GM12865 (cell line): ENCODE data around the gene PTGES2.

Experiments used
- DNase-seq: peaks from one replicate; pipeline ENCODE4 v3.0.0; 2010; ENCODE audit warnings: low read depth
- H3K4me3 ChIP-seq: 2 replicates; pipeline ENCODE4 v1.5.1; 2011; ENCODE audit warnings: mild to moderate bottlenecking, low read depth, low read length, control low read depth
- CTCF ChIP-seq: IDR thresholded peaks from 2 replicates; pipeline ENCODE4 v1.5.1; 2011; ENCODE audit warnings: low read length, control low read depth, low read depth, inconsistent platforms; ENCODE audit not compliant: insufficient read depth; ENCODE audit errors: missing control alignments

The PTGES2 gene

GRCh38 chr9:128123451-128124080 is 4.0 kb downstream of the PTGES2 start:
- no peak overlapping the region for H3K4me3 ChIP-seq
- no peak for DNase-seq
- no peak for TF ChIP-seq CTCF

- no peak for DNase-seq
- TF ChIP-seq CTCF = no peak
- no peak overlapping the region for H3K4me3 ChIP-seq
These were observed 4.7 kb downstream of the PTGES2 start for GRCh38 chr9:128122809-128123175.

- DNase-seq = no peak
- TF ChIP-seq CTCF = no peak
- no peak overlapping the region for H3K4me3 ChIP-seq
These were observed 5.4 kb downstream of the PTGES2 start for GRCh38 chr9:128121924-128122808.

- no peak overlapping the region for H3K4me3 ChIP-seq
- no peak for TF ChIP-seq CTCF
- DNase-seq = no peak
These were observed 6.1 kb downstream of the PTGES2 start for GRCh38 chr9:128121466-128121810.

GRCh38 chr9:128120741-128121465 is 6.6 kb downstream of the PTGES2 start:
- no peak overlapping the region for H3K4me3 ChIP-seq
- DNase-seq = no peak
- no peak for TF ChIP-seq CTCF

- H3K4me3 ChIP-seq = no peak overlapping the region
- DNase-seq = no peak
- no peak for TF ChIP-seq CTCF
These were observed 7.3 kb downstream of the PTGES2 start for GRCh38 chr9:128120061-128120740.
